ENCODE data around the gene CHRD. TPM values are rescaled to one million over a fixed set of nuclear protein-coding genes. Genes with fewer than 3 reads are reported as not detected.

Gene CHRD
- total and polyA plus RNA-seq, 9 of the 15 experiments (the other 6 are each of a cell fraction or from before 2014, with no cell fraction given) = 0.11 to 1.3 (median 0.59) TPM; not detected in 3

DNA sequence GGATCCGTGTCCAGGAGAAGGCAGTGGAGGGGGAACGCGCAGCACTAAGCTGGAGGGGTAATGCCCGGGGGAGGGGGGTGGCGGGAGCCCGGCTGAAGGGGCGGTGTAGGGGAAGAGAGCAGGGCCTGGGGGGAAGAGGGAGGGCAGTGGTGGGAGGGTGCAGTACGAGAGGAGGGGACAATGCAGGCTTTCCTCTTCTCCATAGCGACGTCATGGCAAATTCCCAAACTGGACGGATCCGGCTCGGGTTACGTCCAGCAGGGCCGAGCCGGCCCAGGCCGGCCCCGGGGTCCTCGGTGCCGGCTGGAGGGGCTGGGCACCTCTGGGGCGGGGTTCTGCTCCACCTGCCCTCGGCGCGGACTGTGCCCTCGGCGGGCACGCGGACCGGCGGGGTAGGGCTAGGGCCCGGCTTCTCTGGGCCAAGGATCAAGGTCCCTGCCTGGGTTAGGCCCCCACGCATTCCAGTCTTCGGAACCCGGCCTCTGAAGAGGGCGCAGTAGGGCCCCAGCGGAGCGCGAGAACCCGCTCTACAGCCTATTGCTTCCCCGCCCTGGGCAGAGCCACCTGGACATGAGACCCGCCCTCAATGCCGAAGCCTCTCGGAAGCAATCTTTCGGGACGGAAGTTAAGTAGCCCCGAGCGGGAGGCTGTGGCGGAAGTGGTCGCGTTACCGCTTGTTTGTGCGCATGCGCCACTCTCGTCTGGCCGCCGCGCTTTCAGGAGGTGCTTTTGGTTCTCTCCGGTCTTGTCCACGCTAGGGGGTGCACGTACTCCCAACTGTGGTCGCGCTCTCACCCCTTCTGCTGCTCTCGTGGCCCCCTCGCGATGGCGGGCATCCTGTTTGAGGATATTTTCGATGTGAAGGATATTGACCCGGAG lies 16.9 kb upstream of the CHRD start (continued):
- TF ChIP-seq, protein P1, sequence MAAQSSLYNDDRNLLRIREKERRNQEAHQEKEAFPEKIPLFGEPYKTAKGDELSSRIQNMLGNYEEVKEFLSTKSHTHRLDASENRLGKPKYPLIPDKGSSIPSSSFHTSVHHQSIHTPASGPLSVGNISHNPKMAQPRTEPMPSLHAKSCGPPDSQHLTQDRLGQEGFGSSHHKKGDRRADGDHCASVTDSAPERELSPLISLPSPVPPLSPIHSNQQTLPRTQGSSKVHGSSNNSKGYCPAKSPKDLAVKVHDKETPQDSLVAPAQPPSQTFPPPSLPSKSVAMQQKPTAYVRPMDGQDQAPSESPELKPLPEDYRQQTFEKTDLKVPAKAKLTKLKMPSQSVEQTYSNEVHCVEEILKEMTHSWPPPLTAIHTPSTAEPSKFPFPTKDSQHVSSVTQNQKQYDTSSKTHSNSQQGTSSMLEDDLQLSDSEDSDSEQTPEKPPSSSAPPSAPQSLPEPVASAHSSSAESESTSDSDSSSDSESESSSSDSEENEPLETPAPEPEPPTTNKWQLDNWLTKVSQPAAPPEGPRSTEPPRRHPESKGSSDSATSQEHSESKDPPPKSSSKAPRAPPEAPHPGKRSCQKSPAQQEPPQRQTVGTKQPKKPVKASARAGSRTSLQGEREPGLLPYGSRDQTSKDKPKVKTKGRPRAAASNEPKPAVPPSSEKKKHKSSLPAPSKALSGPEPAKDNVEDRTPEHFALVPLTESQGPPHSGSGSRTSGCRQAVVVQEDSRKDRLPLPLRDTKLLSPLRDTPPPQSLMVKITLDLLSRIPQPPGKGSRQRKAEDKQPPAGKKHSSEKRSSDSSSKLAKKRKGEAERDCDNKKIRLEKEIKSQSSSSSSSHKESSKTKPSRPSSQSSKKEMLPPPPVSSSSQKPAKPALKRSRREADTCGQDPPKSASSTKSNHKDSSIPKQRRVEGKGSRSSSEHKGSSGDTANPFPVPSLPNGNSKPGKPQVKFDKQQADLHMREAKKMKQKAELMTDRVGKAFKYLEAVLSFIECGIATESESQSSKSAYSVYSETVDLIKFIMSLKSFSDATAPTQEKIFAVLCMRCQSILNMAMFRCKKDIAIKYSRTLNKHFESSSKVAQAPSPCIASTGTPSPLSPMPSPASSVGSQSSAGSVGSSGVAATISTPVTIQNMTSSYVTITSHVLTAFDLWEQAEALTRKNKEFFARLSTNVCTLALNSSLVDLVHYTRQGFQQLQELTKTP (IDR thresholded peaks at IDR 0.05; ENCODE audit: low read depth in 1 of 2, partially characterized antibody in 2 of 2) = no peak
- TF ChIP-seq NFE2 (IDR thresholded peaks at IDR 0.05; ENCODE audit: low read depth) (no peak), NR2C1 (IDR thresholded peaks at IDR 0.05) (peak; percentile 91), NR2C1 (tag; IDR thresholded peaks at IDR 0.05) (peak; percentile 95), CBX3 (IDR thresholded peaks at IDR 0.05; ENCODE audit: borderline replicate concordance in 1 of 2, low read length in 2 of 2) (peak in 1 of 2 experiments; percentile 73; a peak in 2 of 3 replicates), IRF2 (CRISPR knock-in tag; IDR thresholded peaks at IDR 0.05) (no peak), TBL1XR1 (IDR thresholded peaks at IDR 0.05; ENCODE audit: low read length in 2 of 2) (no peak), KLF10 (CRISPR knock-in tag; IDR thresholded peaks at IDR 0.05) (no peak), ZNF444 (CRISPR knock-in tag; IDR thresholded peaks at IDR 0.05) (no peak), LARP7 (IDR thresholded peaks at IDR 0.05) (no peak), ZNF77 (CRISPR knock-in tag; IDR thresholded peaks at IDR 0.05) (no peak), CTBP1 (IDR thresholded peaks at IDR 0.05; ENCODE audit: borderline replicate concordance) (peak; percentile 72), ZNF589 (CRISPR knock-in tag; IDR thresholded peaks at IDR 0.05; ENCODE audit: low read depth) (no peak), ZNF184 (CRISPR knock-in tag; IDR thresholded peaks at IDR 0.05) (no peak), ZNF445 (CRISPR knock-in tag; IDR thresholded peaks at IDR 0.05; ENCODE audit: low read depth) (no peak), FOXA3 (CRISPR knock-in tag; conservative IDR thresholded peaks at IDR 0.05 in 1 of 2, IDR thresholded peaks at IDR 0.05 in 1 of 2) (no peak), ZNF3 (CRISPR knock-in tag; IDR thresholded peaks at IDR 0.05) (no peak), ZFP36 (IDR thresholded peaks at IDR 0.05; ENCODE audit: low read depth, low read length, partially characterized antibody) (no peak), GTF2E2 (tag; IDR thresholded peaks at IDR 0.05) (peak; percentile 16; the same call in 1 of the 2 replicates), TRIM28 (IDR thresholded peaks at IDR 0.05) (no peak), NUFIP1 (IDR thresholded peaks at IDR 0.05; ENCODE audit: partially characterized antibody) (no peak), SRSF1 (IDR thresholded peaks at IDR 0.05; ENCODE audit: low read depth, low read length) (no peak), HDAC8 (tag; IDR thresholded peaks at IDR 0.05) (no peak), ZNF263 (CRISPR knock-in tag; IDR thresholded peaks at IDR 0.05; ENCODE audit: borderline replicate concordance) (no peak)
- TF ChIP-seq, protein P2, sequence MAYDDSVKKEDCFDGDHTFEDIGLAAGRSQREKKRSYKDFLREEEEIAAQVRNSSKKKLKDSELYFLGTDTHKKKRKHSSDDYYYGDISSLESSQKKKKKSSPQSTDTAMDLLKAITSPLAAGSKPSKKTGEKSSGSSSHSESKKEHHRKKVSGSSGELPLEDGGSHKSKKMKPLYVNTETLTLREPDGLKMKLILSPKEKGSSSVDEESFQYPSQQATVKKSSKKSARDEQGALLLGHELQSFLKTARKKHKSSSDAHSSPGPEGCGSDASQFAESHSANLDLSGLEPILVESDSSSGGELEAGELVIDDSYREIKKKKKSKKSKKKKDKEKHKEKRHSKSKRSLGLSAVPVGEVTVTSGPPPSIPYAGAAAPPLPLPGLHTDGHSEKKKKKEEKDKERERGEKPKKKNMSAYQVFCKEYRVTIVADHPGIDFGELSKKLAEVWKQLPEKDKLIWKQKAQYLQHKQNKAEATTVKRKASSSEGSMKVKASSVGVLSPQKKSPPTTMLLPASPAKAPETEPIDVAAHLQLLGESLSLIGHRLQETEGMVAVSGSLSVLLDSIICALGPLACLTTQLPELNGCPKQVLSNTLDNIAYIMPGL (CRISPR knock-in tag; IDR thresholded peaks at IDR 0.05) = peak; percentile 62; the same call in 1 of the 2 replicates

Data from K562 (cell line).